Astrocyte (in vitro differentiated cells and primary cell): Measurements from ENCODE around the gene LTC4S.

Source experiments
- EZH2 ChIP-seq: IDR thresholded peaks from 2 replicates; pipeline ENCODE4 v1.6.1; 2012; ENCODE audit warnings: mild to moderate bottlenecking, low read length, inconsistent platforms; ENCODE audit not compliant: insufficient read depth
- TF ChIP-seq, protein P1 (sequence below): IDR thresholded peaks from 2 replicates; pipeline ENCODE4 v1.5.1; 2011; ENCODE audit warnings: low read depth, mild to moderate bottlenecking, inconsistent platforms, low read length, moderate library complexity; ENCODE audit not compliant: insufficient read depth

- TF ChIP-seq, protein P1, sequence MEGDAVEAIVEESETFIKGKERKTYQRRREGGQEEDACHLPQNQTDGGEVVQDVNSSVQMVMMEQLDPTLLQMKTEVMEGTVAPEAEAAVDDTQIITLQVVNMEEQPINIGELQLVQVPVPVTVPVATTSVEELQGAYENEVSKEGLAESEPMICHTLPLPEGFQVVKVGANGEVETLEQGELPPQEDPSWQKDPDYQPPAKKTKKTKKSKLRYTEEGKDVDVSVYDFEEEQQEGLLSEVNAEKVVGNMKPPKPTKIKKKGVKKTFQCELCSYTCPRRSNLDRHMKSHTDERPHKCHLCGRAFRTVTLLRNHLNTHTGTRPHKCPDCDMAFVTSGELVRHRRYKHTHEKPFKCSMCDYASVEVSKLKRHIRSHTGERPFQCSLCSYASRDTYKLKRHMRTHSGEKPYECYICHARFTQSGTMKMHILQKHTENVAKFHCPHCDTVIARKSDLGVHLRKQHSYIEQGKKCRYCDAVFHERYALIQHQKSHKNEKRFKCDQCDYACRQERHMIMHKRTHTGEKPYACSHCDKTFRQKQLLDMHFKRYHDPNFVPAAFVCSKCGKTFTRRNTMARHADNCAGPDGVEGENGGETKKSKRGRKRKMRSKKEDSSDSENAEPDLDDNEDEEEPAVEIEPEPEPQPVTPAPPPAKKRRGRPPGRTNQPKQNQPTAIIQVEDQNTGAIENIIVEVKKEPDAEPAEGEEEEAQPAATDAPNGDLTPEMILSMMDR, result no peak
- TF ChIP-seq EZH2, result no peak
Observed at GRCh38 chr5:179822444-179822990, 28.7 kb downstream of the LTC4S start.
